Hepatocyte (in vitro differentiated cells): Measurements from ENCODE around the gene SLC37A1.

Experiments
- CTCF ChIP-seq: fragments of 200-600 bp; sonication (generic); IDR thresholded peaks from 2 replicates; pipeline ENCODE4 v1.5.1; 2016; ENCODE audit warnings: antibody characterized with exemption, mild to moderate bottlenecking; ENCODE audit not compliant: poor library complexity
- EZH2 ChIP-seq: fragments of 200-600 bp; sonication (generic); IDR thresholded peaks from 2 replicates; pipeline ENCODE4 v1.6.1; 2016; ENCODE audit warnings: antibody characterized with exemption, mild to moderate bottlenecking, borderline replicate concordance
- EZH2phosphoT487 ChIP-seq: fragments of 200-600 bp; sonication (generic); IDR thresholded peaks from one replicate; pipeline ENCODE4 v1.6.1; 2018; ENCODE audit warnings: antibody characterized with exemption, mild to moderate bottlenecking, low read depth, moderate library complexity; ENCODE audit not compliant: unreplicated experiment, severe bottlenecking

- TF ChIP-seq CTCF = no peak
- no peak for TF ChIP-seq EZH2phosphoT487
- TF ChIP-seq EZH2 = no peak
These were observed 42.8 kb downstream of the SLC37A1 start for GRCh38 chr21:42556476-42556875.
